Measurements from ENCODE around the gene PGM1. TPM values are rescaled to one million over a fixed set of nuclear protein-coding genes. Genes with fewer than 3 reads are reported as not detected.
A peak's percentile ranks its signal among the peaks of the same experiment; 100 is the strongest.

The PGM1 gene
- total RNA-seq, 1 donor from 2014 or later, result 31.1 TPM

- DNase-seq (ENCODE audit: low spot score, unreplicated experiment), result no peak
- Mint-ChIP-seq H3K4me1 (ENCODE audit: low read depth) (peaks cover 30% of the 10 kb centered on the region), H3K27me3 (no peaks in the 10 kb centered on the region), H3K9me3 (ENCODE audit: low read depth) (peaks cover 3% of the 10 kb centered on the region), H3K36me3 (ENCODE audit: insufficient read depth) (peaks cover 22% of the 10 kb centered on the region), H3K4me3 (ENCODE audit: low read depth) (no peak overlapping the region), H3K27ac (no peak overlapping the region)
- TF ChIP-seq CTCF (IDR thresholded peaks at IDR 0.05; ENCODE audit: unreplicated experiment), result no peak
Measured at GRCh38 chr1:63634471-63634870, 41.3 kb downstream of the PGM1 start.

- no peak for DNase-seq (ENCODE audit: low spot score, unreplicated experiment)
- H3K9me3 Mint-ChIP-seq (ENCODE audit: low read depth), result peaks cover 3% of the 10 kb centered on the region
- peaks cover 33% of the 10 kb centered on the region for H3K4me1 Mint-ChIP-seq (ENCODE audit: low read depth)
- no peak overlapping the region for H3K4me3 Mint-ChIP-seq (ENCODE audit: low read depth)
- H3K27me3 Mint-ChIP-seq, result no peaks in the 10 kb centered on the region
- H3K36me3 Mint-ChIP-seq (ENCODE audit: insufficient read depth), result peaks cover 18% of the 10 kb centered on the region
- no peak overlapping the region for H3K27ac Mint-ChIP-seq
- no peak for TF ChIP-seq CTCF (IDR thresholded peaks at IDR 0.05; ENCODE audit: unreplicated experiment)
Measured at GRCh38 chr1:63635681-63636080, 42.5 kb downstream of the PGM1 start.

GRCh38 chr1:63636192-63637105 is 43.2 kb downstream of the PGM1 start:
- H3K27ac Mint-ChIP-seq, result no peak overlapping the region

GRCh38 chr1:63638471-63638870 is 45.3 kb downstream of the PGM1 start:
- H3K9me3 Mint-ChIP-seq (ENCODE audit: low read depth), result peaks cover 3% of the 10 kb centered on the region
- peaks cover 58% of the 10 kb centered on the region for H3K4me1 Mint-ChIP-seq (ENCODE audit: low read depth)
- H3K27ac Mint-ChIP-seq, result peak overlapping the region; percentile 63
- DNase-seq (ENCODE audit: low spot score, unreplicated experiment), result no peak
- no peak for TF ChIP-seq CTCF (IDR thresholded peaks at IDR 0.05; ENCODE audit: unreplicated experiment)
- no peak overlapping the region for H3K4me3 Mint-ChIP-seq (ENCODE audit: low read depth)
- H3K36me3 Mint-ChIP-seq (ENCODE audit: insufficient read depth), result peaks cover 10% of the 10 kb centered on the region
- H3K27me3 Mint-ChIP-seq, result no peaks in the 10 kb centered on the region

More at GRCh38 chr1:63636192-63637105, 43.2 kb downstream of the PGM1 start:
- Mint-ChIP-seq H3K9me3 (ENCODE audit: low read depth) (peaks cover 3% of the 10 kb centered on the region), H3K4me3 (ENCODE audit: low read depth) (no peak overlapping the region), H3K36me3 (ENCODE audit: insufficient read depth) (peaks cover 18% of the 10 kb centered on the region), H3K4me1 (ENCODE audit: low read depth) (peaks cover 39% of the 10 kb centered on the region), H3K27me3 (no peaks in the 10 kb centered on the region)
- no peak for TF ChIP-seq CTCF (IDR thresholded peaks at IDR 0.05; ENCODE audit: unreplicated experiment)
- DNase-seq (ENCODE audit: low spot score, unreplicated experiment), result no peak

GRCh38 chr1:63638875-63639274 is 45.7 kb downstream of the PGM1 start:
- peaks cover 3% of the 10 kb centered on the region for H3K9me3 Mint-ChIP-seq (ENCODE audit: low read depth)
- peak overlapping the region; percentile 63 for H3K27ac Mint-ChIP-seq
- no peak for DNase-seq (ENCODE audit: low spot score, unreplicated experiment)
- no peak for TF ChIP-seq CTCF (IDR thresholded peaks at IDR 0.05; ENCODE audit: unreplicated experiment)
- peaks cover 10% of the 10 kb centered on the region for H3K36me3 Mint-ChIP-seq (ENCODE audit: insufficient read depth)
- peaks cover 62% of the 10 kb centered on the region for H3K4me1 Mint-ChIP-seq (ENCODE audit: low read depth)
- no peaks in the 10 kb centered on the region for H3K27me3 Mint-ChIP-seq
- no peak overlapping the region for H3K4me3 Mint-ChIP-seq (ENCODE audit: low read depth)
